Ammon's horn (tissue), 1 donor: ENCODE measurements around the gene SPATA13.
"Not testable (repeated sequence)": the region's sequence is repeated elsewhere in the genome, so short reads cannot be mapped to it uniquely, and the experiment has no call there.

ENCODE experiments used
- DNase-seq: peaks from one replicate; pipeline ENCODE4 v3.0.0-alpha.2; 2016; ENCODE audit warnings: low spot score

SPATA13 gene

DNA sequence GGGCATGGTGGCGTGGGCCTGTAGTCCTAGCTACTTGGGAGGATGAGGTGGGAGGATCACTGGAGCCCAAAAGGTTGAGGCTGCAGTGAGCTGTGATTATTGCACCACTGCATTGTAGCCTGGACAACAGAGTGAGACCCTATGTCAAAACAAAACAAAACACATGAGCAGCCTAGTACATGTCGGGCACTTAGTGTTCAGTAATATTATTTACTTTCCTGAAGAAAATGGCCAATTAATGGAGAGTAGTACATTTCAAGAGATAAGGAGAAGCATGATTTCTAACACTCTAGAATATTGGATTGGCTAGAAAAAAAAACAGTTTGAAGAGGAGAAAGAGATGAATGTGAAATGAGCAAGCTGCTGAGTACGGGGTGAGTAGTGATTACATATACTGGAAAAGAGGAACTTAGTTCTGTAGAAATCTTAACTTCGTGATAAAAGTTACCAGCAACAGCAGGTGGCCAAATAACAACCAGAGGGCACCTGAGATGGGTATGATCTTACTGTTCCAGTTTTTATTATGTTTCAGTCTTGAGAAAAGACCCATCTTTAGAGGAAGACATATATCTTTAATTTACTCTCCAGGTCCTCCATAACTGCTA lies 36.2 kb downstream of the SPATA13 start:
- no peak for DNase-seq

DNA sequence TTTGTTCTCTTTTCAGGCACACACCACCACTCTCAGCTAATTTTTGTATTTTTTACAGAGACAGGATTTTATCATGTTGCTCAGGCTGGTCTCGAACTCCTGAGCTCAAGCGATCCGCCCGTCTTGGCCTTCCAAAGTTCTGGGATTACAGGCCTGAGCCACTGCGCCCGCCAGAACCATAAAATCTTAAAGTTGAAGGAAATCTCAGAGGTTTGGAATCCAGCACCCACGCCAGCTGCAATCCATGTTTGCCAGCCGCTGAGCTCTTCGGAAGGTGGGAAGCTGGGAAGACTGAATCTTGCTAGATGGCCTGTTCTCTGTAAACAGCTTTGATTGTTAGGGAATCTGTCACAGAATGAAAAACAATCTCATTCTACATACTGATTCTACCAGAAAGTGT lies 38.5 kb downstream of the SPATA13 start:
- DNase-seq, result no peak

DNA sequence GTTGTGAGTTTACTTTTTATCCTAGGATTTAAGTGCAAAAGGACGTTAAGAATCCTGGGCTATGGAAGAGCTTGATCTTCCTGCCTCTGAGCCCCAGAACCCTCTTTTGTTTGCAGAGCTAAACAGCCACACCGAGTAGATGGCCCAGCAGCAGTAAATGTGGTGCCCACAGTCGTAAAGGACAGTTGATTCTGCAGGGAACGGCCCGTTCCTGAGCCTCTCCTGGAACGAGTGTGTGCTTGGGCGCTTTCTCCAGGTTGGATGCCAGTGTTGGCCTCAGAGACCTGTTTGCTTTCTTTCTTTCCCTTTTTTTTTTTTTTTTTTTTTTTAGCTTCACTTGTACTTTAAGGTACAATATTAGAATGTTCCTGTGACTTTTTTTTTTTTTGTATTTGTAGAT lies 41.7 kb downstream of the SPATA13 start:
- no peak for DNase-seq

DNA sequence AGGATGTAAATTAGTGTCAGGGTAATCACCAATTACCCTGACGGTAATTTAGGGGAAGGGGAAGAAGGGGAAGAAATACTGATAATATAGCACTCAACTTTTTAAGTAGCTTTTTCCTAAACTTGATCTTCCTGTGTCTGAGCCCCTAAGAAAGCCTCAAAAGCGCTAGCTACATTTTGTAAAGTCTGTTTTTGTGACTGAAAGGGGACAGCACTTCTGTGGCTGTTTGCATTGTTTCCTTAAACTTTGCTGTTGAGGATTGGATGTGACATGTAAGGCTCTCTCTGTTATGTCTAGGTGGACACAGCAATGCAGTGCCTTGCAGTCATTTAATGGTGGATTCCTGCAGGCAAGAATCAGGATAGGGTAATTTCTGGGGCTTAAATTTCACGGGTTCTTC lies 42.8 kb downstream of the SPATA13 start:
- no peak for DNase-seq

DNA sequence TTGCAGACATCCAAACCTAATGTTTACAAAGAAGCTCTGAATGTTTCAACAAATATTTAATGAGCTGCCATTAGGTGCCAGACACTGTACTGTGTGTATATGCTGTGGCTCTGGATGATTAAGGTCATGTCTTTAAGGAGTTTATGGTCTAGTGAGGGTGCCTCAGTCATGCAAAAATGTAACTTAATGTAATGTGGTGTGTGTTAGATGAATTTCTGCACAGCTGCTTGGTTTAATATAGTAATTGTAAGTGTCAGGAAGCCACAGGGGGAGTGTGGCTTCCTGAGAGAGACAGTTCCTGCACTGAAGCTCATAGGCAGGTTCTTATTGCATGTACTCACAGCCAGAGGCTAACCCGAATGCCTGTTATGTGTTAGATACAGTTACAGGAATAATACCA lies 43.3 kb downstream of the SPATA13 start:
- no peak for DNase-seq

DNA sequence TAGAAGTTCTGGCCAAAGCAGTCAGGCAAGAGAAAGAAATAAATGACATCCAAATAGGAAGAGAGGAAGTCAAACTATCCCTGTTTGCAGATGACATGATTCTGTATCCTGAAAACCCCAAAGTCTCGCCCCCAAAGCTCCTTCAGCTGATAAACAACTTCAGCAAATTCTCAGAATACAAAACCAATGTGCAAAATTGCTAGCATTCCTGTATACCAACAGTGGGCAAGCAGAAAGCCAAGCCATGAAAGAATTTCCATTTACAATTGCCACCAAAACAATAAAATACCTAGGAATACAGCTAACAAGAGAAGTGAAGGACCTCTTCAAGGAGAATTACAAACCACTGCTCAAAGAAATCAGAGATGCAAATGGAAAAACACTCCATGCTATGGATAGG lies 44.6 kb downstream of the SPATA13 start:
- not testable (repeated sequence) for DNase-seq

DNA sequence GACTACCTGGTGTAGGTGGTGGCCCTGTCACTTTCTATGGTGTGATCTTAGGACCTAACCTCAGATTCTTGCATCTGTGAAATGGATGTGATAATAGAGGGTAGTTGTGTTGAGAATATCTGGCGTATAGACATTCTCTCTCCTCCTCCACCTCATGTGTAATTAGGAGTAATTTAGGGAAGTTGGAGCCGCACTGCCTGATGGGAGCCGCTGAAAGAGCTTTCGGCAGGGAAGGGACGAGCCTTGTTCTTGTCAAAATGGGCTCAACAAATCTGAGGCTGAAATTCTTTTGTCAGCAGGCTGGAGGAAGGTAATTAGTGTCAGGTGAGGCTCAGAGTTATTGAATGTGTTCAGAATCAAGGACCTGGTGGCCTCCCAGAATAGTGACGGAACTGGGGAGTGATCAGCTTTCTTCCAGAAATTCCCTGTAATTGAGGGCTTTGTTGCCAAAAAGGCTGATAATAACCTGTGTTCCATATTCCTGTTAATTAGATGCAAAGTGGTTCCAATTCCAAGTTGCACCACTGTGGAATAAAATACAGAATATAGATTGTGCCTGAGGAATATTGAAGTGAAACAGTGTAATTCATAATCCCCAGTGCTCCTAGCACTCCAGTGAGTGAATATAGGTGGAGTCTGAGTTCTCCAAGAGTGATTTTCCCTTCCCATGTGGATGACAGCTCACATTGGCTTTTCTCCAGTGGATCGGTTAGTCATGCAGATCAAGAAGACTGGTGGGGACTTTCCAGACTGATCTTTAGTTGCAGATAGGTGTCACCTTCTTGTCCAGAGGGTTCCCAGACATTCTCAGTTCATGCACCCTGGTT lies 47.5 kb downstream of the SPATA13 start:
- DNase-seq, result no peak

DNA sequence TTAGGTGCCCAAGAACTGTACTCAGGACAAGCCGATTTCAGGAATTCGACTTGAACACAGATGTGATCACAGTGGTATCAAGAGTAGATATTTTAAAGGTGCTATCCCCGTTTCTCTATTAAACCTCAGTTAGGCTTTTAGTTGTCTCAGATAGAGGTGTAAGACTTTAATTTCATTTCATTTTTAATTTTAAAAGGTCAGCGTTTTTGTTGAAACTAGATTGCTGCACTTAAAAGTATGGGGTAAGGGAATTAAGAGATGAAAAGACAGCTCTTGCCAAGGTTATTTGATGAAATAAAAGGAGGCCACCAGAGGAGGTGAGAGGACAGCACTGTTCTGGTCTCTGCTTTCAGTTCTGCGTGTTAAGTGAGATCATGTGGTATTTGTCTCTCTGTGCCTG lies 48.6 kb downstream of the SPATA13 start:
- no peak for DNase-seq

DNA sequence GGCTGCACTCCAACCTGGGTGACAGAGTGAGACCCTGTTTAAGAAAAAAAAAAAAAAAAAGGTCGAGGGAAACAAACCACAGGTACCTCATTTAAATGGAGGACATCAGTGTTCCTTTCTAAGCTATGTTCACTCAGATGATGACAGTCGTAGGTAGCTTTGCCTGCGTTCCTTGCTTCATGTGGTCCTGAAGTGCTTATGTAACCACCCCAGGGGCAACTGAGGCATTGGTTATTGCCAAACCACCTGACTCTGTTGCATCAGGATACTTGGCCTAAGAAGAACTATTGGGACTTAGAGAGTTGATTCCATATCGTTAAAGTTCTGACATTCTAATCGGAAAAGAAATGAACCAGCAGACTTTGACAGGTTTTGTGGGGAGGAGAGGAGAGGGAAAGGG lies 51.7 kb downstream of the SPATA13 start:
- no peak for DNase-seq

DNA sequence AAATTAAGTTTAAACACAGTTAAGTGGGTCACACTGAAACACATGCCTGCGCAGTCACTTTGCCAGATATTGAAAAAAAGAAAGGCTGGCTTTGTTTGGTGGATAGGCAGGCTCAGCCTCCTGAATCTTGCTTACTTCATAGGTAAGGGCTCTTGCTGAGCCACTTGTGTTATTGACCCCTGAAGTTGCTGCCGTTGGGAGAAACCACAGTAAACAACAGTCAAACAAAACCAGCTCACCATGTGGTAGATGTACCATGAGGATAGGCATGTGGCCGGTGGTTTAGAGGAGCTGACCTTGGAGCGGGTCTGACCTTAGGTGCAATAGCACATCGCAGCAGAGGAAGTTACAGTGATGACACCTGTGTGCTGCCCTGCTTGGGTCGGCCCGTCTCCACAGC lies 52.2 kb downstream of the SPATA13 start:
- no peak for DNase-seq

DNA sequence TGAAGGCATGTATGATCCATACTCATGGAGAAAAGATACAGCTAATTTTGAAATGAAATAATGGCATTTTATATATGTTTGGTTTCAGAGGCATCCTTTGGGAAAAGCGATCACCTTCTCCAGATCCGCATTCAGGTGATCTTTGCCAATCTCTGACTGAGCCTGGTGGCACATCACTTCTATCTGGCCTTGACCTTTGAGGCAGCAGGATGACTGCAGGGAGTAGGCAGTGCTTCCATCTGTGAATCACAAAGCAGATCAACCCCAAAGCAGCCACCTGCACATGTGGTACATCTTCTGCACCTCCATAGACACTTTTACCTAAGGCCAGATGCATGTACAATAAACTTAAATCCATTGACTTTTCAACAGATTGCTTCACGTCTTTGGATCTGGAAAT lies 53.4 kb downstream of the SPATA13 start:
- DNase-seq, result no peak

DNA sequence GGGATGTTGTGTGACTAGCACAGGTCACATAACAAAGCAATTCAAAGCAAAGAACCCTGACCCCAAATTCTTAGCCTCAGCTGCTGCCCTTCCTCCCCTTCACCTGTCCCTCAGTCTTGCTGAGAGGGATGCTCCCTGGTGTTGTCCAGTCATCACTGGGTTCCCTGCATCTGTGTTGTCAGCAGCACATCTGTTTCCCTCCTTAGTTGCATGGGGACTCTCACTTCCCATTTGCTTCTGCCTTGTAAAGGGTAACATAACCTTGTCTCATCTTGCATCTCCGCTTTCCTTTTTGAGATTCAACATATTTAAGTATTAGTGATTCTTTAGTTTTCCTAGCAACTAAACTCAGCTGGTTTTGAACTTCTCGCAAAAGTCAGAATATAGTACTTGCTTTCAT lies 54.0 kb downstream of the SPATA13 start:
- no peak for DNase-seq

DNA sequence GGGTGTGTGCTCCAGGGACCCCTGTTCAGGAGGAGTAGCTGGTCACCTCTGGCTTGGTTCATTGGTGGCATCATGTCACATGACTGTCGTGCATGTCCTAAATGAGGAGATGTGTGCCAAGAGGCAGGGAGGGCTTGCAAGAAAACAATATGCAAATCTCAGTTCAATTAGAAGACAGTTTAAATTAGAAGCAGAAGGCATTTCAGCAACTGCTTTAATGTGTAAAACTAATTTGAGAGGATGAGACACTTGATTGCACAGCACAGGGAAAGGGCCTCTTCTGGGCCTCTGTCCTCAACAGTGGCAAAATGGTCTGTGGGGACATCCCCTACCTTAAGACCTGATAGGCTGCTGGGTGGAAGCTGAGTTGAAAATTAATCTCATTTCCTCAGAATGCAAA lies 54.6 kb downstream of the SPATA13 start:
- no peak for DNase-seq

DNA sequence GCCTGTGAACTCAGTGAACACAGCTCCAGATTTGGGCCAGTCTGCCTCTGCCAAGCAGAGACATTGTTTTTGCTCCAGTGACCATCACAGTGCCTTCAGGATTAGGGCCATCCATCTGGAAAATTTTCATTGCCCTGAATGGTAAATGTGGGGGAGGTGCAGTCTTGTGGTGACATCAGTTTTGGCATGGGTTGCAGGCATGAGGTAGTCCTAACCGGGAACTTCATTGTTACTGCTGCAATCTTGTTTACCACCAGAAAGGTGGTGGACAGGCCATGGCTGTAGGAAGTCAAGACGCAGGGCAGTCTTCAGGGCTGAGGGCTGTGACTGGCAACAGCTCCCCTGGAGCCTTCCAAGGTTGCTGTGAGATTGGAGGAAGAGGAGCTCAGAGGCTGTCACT lies 55.2 kb downstream of the SPATA13 start:
- peak; percentile 79 for DNase-seq

DNA sequence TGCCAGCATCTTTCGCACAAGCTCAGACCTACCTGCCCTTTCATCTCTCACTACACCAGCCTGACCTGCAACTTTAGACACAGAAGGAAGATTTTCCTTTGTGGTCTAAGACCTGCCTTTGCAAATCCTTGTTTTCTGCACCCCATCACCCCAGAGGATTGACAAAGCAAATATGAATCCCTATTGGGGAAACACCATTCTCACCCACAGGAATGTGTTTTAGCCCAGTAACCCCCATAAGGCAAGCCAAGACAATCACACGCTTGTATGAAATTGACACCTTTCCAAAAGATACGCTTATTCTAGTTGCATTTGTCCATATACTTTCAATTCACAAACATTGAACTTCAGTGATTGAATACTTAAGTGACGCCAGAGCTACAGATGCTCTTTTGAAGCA lies 55.7 kb downstream of the SPATA13 start:
- no peak for DNase-seq

DNA sequence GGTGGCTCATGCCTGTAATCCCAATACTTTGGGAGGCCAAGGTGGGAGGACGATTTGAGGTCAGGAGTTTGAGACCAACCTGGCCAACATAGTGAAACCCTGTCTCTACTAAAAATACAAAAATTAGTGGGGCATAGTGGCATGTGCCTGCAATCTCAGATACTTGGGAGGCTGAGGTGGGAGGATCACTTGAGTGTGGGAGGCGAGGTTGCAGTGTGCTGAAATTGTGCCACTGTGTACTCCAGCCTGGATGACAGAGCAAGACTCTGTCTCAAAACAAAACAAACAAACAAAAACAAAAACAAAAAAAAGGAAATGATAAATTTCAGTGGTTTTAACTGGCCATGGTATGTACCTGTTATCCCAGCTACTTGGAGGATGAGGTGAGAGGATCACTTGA lies 56.3 kb downstream of the SPATA13 start:
- not testable (repeated sequence) for DNase-seq

DNA sequence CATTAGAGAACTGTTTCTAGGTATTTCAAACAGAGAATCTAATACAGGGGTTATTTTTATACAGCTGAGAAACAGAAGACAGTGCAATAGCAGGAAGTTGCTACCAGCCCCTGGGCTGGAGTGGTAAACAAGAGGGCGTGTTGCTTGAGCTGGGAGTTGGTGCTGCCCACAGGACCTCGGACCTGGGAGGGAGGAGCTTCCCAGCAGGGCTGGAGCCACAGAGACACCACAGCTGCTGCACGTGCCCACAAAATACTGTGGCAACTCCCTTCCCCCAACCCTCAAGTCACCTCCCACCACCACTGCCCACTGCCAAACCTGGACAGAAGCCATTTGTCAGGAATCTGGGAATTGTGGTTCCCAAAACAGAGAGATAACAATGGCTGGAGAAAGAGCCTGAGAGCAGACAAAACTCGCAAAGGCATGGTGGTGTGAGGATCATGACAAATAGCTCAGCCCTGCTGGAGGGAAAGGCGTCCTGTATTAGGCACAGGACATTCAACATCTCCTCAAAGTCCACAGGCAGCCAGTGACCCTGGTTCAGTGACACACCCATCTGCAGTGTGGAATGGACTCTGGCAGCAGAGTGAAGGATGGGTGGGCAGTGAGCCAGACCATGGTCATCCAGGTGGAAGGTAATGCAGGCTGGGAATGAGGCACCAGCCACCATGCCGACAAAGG lies 57.2 kb downstream of the SPATA13 start:
- DNase-seq, result peak; percentile 54

DNA sequence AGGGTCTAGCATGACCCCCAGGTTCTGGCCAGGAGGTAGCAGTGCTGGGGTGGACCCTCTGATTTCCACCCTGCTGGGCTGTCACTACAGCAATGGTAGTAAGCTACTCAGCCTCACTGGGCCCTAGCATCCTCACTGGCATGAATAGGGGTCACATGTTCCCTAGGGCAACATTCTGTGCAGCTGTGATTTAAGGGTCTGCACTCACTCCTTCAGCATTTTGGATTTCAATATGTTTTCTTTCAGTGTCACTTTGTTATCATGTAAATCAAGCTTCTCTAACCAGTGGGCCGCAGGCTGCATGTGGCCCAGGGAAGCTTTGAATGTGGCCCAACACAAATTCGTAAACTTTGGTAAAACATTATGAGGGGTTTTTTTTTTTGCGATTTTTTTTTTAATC lies 57.8 kb downstream of the SPATA13 start:
- DNase-seq, result no peak

DNA sequence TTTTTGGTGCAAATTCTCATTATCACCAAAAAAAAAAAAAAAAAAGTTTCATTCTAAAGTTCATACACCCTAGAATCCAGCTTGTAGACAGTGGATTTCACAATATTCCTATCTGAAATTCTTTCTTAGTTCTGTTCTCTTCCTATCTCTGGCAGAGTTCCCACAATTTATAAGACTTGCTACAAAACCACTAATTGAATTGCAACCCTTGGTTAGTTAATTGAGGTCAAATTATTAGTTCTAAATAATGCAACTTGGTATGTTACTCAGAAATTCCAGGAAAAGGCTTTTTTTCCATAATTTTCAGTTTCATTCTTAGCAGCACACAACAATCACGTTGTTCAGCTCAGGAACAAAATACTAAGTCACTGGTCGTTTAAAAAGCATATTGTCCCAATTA lies 58.5 kb downstream of the SPATA13 start:
- DNase-seq, result no peak

DNA sequence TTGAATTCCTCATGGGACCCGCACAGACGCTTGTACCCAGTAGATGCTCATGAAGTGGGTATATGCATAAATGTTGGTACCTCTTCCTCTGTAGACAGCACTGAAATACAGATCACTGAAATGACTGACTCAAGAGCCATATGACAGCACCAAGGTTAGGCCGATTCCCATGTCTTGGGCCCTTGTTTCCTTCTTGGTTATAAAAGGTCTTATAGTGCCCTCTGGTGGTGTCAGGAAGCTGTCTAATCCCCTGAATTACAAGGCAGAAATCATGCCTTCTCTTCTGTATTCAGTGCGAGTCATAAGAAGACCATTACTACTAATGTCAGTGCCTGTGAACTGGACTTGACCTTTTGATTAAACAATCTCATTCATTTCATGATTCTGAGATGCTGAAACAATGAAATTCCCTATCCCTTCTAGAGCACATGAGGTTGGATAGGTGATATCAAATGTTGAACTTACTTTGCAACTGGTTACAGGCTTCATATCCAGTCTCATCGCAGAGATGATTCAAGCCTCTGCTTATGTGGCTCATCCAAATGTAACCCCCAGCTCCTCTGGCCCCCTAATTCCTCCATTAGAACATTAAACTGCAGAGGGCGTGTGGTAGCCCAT lies 59.7 kb downstream of the SPATA13 start:
- peak; percentile 93 for DNase-seq

DNA sequence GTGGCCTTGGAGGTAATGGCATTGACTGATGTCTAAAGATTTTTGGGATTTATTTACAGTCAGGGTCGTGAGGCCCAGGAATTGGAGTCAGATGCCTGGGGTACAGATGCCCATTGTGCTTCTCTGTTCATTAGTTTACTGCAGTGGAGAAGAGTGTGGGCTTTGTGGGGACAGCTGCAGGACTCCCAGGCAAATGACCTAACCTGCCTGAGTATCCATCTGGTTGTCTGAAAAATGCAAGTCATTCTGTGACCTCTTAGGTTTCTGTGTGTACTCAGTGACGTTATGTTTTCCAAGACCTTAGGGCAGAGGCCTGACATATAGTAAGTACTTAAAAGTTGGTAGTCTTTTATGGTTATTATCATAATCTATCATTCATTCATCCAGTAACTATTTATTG lies 60.5 kb downstream of the SPATA13 start:
- no peak for DNase-seq

DNA sequence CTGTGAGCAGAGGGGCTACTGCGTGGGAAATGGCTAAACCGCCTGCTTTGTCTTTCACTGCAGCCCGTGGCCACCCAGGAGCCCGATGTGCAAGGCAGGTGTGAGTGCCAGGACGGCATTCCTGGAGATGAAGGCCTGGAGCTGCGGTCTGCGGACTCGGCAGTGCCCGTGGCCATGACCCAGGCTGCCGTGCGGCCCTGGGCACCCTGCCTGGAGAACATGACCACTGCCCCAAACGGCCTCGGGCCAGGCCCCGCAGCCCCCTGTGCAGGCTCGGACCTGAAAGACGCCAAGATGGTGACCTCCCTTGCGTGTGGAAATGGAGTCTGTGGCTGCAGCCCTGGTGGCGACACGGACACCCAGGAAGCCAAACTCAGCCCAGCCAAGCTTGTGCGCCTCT lies 62.2 kb downstream of the SPATA13 start:
- no peak for DNase-seq
